22Rv1 (cell line): ENCODE data around the gene AP1B1.

Experiments
- H3K27ac ChIP-seq: fragments of 450-650 bp; 2 replicates; pipeline ENCODE4 v1.5.1; 2017
- ZFX ChIP-seq: fragments of 450-650 bp; IDR thresholded peaks from 2 replicates; pipeline ENCODE4 v1.6.1; 2017; ENCODE audit warnings: antibody characterized with exemption, borderline replicate concordance
- TF ChIP-seq, protein P1 (sequence below): fragments of 450-650 bp; IDR thresholded peaks from 2 replicates; pipeline ENCODE4 v1.5.1; 2017; ENCODE audit warnings: mild to moderate bottlenecking

AP1B1 gene

DNA sequence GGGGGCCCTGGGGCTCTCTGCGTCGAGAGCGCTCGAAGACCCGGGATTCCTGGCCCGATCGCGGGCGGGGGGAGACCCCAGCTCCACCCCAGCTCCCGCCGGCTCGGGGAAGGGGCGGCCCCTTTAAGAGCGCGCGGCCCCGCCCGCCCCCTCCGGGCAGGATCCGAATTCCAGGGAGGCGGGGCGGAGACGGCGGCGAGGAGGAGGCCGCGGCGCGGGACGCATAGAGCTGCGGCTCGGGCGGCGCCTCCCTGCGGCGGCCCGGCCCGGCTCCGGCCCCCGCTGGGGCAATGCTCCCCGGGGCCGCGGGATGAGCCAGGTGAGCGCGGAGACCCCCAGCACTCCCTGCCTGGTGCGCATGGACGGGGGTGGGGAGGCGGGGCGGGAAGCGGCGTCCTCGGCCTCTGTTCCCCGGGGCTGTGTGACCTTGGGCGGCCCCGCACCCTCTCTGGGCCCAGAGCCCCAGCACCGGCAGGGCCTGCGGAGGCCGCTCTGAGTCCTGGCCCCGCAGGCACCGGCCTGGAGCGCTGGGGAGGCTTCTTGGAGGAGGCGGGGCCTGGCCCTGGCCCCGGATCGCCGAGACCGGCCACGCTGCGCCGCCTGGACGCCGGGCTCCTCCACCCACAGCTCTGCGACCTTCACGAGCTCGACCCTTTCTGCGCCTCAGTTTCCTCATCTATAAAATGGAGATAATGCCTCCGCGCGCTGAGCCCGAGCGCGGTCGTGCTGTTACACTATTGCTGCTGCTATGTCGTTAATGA is 81.4 kb downstream of the AP1B1 start:
- TF ChIP-seq ZFX = no peak
- TF ChIP-seq, protein P1, sequence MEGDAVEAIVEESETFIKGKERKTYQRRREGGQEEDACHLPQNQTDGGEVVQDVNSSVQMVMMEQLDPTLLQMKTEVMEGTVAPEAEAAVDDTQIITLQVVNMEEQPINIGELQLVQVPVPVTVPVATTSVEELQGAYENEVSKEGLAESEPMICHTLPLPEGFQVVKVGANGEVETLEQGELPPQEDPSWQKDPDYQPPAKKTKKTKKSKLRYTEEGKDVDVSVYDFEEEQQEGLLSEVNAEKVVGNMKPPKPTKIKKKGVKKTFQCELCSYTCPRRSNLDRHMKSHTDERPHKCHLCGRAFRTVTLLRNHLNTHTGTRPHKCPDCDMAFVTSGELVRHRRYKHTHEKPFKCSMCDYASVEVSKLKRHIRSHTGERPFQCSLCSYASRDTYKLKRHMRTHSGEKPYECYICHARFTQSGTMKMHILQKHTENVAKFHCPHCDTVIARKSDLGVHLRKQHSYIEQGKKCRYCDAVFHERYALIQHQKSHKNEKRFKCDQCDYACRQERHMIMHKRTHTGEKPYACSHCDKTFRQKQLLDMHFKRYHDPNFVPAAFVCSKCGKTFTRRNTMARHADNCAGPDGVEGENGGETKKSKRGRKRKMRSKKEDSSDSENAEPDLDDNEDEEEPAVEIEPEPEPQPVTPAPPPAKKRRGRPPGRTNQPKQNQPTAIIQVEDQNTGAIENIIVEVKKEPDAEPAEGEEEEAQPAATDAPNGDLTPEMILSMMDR = peak; percentile 6
- peak overlapping the region; percentile 86 for H3K27ac ChIP-seq

DNA sequence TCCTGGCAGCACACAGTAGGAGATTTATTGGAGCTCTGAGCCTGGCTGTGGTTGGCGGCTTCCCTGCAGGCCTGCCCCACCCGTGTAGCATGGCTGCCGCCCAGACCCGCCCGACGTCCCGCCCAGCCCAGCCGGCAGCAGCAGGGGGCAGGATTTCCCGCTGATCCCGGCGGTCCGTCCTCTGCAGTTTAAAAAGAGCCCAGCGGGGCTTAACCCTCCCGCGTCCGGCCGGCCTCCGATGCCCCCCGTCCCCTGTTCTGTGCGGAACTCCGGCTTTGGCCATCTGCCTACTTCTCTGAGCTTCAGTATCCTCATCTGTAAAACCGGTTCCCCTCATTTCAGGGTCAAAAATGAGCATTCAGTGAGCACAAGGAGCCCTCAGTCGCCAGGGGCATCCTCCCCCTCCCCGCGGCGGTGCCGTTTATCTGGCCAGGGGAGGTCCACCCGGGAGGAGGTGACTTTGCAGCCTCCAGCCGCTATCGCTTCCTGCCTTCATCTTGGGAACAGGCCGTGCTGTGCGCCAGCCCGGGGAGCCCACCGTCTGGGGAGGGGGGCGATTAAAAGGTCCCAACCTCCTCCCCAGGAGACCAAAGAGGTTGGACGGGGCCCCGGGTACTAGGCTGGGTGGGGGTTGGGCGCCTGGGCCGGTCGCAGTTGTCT is 82.1 kb downstream of the AP1B1 start, which contains the start of gene GAS2L1:
Gene GAS2L1 (plus strand): TSS at position 476 of the 660 bp plus-strand sequence. CDS start 1,456 bp downstream, outside the sequence.
- TF ChIP-seq ZFX = no peak
- TF ChIP-seq, protein P1 = peak; percentile 53
- H3K27ac ChIP-seq = peak within 1 kb of the TSS; percentile 86

DNA sequence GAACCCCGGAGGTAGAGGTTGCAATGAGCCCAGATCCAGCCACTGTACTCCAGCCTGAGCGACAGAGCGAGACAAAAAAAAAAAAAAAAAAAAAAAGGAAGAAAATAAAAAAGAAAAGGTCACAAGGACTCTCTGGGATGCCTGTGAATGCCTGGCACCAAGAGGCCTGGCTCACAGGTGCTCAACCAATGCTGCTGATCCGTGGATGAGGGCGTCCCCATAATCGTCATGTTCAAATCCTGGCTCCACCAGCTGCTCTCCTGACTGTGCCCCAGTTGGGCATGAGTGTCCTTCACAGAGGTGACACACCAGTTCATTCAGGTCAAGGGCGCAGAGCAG is 82.6 kb downstream of the AP1B1 start:
- H3K27ac ChIP-seq = peak overlapping the region; percentile 86
- TF ChIP-seq, protein P1 = no peak
- TF ChIP-seq ZFX = no peak

DNA sequence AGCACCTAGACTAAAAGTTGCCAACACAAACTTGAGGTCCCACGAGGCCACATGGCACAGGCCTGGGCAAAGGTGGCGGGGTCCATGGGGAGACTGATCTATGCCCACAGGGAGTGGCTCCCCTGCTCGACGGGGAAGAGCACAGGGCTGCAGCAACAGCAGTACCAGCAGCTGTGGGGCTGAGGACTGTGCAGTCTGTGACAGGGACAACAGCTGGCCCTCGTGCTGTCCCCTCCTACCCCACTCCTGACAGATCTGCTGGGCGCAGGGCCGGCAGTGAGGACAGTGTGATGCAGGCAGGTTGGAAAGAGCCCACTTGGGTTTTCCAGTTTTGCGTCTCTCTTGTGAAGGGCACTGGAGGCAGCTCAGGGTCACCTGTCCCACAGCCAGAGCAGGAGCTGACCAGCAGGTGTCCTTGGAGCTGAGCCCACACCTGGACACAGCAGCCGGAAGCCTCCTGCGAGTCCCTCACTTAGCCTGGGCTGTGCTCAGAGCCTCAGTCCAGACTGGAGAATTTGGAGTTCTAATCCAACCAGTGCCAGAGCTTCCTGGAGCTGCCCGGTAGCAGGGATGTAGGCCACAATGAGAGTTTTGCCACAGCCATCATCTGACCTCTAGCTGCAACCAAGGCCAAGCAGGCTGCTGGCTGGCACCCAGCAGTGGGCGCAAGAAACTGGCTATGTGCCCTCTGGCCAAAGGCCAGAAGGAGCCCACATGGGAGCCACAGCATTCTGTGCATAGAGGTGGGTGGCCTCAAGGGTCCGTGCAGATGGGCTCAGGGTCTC is 85.5 kb downstream of the AP1B1 start:
- TF ChIP-seq, protein P1 = no peak
- no peak for TF ChIP-seq ZFX
- H3K27ac ChIP-seq = peak overlapping the region; percentile 37

DNA sequence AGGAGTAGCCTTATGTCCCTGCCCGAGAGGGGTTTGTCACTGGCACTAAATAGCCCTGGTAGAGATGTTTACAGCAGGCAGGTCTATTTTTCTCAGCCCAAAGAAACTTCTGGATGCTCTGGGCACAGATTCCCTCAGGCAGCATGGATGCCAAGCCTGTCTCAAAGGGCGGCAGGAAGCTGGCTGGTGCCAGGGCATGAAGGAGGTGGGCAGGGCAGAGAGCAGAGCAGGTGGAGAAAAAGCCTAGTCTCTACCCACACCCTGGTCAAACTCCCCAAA is 86.0 kb downstream of the AP1B1 start:
- peak overlapping the region; percentile 37 for H3K27ac ChIP-seq
- no peak for TF ChIP-seq ZFX
- TF ChIP-seq, protein P1 = no peak

DNA sequence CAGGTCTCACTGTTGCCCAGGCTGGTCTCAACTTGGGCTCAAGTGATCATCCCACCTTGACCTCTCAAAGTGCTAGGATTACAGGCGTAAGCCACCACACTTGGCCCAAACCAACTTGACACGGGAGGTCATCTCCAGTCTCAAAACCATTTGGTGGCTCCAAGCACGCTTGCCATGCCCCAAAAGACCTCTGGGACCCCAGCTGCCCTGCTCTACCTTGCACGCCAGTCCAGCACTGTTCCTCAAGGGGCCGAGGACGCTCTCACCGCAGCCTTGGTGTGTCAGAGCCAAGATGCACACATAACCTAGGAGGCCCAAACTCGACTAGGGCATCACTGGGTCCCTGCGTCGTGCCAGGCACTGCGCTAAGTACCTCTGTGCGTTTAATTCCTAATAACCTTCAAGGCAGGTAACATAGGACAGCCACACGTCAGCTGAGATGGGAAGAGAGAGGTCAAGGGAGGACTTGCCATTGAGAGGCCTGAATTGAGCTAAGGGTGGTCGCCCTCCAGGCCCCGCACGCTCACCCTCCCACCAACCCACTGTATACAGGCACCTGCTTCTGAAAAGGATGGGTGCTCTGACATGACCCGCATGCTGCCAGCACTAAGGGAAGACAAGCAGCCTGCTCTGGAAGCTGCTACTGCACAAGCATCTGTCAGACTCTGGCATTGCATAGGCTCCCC is 86.5 kb downstream of the AP1B1 start:
- peak overlapping the region; percentile 37 for H3K27ac ChIP-seq
- TF ChIP-seq ZFX = no peak
- TF ChIP-seq, protein P1 = no peak
